Cerebellar cortex (tissue), 1 donor: ENCODE data around the gene TTC23.

ENCODE experiments used
- DNase-seq: peaks from one replicate; pipeline ENCODE4 v3.0.0-alpha.2; 2015; ENCODE audit warnings: low spot score

The TTC23 gene

GRCh38 chr15:99135194-99135593 lies 114.2 kb downstream of the TTC23 start:
- DNase-seq = no peak

GRCh38 chr15:99134317-99134821 lies 115.0 kb downstream of the TTC23 start:
- DNase-seq = no peak

GRCh38 chr15:99132634-99133287 lies 116.6 kb downstream of the TTC23 start:
- no peak for DNase-seq

DNA sequence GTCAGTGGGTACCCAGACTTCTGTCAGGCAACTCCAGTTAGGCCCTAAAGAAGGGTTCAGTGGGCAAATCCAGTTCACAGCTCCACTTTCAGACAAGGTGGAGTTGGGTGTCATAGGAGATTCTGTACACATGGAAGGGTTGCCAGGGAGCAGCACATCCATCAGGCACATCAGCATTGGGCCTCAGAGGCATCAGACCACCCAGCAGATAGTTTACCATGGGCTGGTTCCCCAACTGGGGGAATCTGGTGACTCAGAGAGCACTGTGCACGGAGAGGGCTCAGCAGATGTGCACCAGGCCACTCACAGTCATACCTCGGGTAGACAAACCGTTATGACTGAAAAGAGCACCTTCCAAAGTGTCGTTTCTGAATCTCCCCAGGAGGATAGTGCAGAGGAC lies 117.3 kb downstream of the TTC23 start:
- DNase-seq = no peak

DNA sequence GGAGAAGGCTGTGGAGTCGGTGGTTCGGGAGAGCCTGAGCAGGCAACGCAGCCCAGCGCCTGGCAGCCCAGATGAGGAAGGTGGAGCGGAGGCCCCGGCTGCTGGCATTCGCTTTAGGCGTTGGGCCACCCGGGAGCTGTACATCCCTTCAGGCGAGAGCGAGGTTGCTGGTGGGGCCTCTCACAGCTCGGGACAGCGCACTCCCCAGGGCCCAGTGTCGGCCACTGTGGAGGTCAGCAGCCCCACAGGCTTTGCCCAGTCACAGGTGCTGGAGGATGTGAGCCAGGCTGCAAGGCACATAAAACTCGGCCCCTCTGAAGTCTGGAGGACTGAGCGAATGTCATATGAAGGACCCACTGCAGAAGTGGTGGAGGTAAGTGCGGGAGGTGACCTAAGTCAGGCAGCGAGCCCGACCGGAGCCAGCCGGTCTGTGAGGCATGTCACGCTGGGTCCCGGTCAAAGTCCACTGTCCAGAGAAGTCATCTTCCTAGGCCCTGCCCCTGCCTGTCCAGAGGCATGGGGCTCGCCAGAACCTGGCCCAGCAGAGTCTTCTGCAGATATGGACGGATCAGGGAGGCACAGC lies 117.8 kb downstream of the TTC23 start:
- DNase-seq = no peak

DNA sequence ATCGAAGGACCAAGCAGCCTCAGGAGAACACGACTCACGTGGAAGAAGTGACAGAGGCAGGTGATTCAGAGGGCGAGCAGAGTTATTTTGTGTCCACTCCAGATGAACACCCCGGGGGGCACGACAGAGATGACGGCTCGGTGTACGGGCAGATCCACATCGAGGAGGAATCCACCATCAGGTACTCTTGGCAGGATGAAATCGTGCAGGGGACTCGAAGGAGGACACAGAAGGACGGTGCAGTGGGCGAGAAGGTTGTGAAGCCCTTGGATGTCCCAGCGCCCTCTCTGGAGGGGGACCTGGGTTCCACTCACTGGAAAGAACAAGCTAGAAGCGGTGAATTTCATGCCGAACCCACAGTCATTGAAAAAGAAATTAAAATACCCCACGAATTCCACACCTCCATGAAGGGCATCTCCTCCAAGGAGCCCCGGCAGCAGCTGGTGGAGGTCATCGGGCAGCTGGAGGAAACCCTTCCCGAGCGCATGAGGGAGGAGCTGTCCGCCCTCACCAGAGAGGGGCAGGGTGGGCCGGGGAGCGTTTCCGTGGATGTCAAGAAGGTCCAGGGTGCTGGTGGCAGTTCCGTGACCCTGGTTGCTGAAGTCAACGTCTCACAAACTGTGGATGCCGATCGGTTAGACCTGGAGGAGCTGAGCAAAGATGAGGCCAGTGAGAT lies 118.5 kb downstream of the TTC23 start:
- DNase-seq = no peak

- no peak for DNase-seq
Measured at GRCh38 chr15:99130314-99130713, 119.1 kb downstream of the TTC23 start.

DNA sequence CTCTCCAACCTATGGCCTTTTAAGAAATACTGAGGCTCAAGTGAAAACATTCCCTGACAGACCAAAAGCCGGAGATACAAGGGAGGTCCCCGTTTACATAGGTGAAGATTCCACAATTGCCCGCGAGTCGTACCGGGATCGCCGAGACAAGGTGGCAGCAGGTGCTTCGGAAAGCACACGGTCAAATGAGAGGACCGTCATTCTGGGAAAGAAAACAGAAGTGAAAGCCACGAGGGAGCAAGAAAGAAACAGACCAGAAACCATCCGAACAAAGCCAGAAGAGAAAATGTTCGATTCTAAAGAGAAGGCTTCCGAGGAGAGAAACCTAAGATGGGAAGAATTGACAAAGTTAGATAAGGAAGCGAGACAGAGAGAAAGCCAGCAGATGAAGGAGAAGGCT lies 119.7 kb downstream of the TTC23 start:
- no peak for DNase-seq

- DNase-seq = no peak
Measured at GRCh38 chr15:99128411-99128810, 121.0 kb downstream of the TTC23 start.

GRCh38 chr15:99127773-99128172 lies 121.6 kb downstream of the TTC23 start:
- no peak for DNase-seq

DNA sequence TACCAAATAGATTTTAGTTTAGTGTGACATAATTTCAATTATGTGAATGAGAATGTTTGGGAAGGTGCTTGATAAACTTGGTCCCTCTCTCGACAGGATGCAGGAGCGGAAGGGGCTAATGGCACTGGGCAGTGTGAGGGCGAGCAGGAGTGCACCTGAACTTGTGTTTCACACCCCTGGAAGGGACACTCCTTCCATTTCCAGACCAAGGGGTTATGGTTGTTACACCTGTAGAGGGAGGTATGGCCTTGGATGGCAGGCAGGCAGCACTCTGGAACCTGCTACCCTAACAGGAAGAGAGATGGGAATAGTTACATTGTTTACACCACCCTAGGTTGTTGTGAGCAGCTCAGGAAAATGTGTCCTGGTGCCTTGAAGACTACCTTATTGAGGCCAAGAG lies 122.5 kb downstream of the TTC23 start:
- DNase-seq = no peak

GRCh38 chr15:99126131-99126588 lies 123.2 kb downstream of the TTC23 start:
- DNase-seq = no peak

GRCh38 chr15:99125061-99125891 lies 124.1 kb downstream of the TTC23 start:
- DNase-seq = no peak

GRCh38 chr15:99124641-99125040 lies 124.7 kb downstream of the TTC23 start:
- no peak for DNase-seq

DNA sequence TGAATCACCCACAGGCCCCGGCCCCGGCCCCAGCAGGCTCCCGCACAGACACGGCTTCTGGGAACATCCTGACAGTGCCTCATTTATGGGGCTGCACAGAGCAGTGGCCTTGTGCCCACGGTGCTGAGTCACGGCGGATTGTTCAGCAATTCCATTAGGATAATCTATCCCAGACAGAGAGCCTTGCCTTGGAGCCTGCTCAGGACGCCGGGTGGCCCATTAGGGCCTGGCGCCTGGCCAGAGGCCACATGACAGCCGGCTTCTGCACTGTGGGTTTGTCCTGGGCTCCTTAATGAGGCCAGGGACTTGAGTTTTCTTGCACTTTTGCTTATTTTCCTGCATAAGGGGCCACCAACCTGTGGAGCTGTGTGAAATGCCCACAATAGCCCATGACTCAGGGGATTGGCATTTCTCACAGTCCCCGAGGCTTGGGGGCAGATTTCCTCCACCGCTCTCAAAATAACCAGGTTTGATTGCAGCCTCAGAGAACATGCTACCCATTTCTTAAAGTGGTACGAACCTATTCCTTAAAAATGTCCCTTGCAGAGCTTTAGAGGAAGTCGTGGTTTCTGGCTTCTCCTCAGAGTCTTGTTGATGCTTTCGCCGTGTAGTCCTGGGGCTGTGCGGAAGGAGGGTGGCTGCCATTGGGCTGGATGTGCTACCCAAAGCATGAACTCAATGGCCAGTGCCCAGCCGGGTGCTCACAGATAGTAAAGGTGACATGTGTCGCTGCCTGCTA lies 125.5 kb downstream of the TTC23 start:
- DNase-seq = peak; percentile 86

DNA sequence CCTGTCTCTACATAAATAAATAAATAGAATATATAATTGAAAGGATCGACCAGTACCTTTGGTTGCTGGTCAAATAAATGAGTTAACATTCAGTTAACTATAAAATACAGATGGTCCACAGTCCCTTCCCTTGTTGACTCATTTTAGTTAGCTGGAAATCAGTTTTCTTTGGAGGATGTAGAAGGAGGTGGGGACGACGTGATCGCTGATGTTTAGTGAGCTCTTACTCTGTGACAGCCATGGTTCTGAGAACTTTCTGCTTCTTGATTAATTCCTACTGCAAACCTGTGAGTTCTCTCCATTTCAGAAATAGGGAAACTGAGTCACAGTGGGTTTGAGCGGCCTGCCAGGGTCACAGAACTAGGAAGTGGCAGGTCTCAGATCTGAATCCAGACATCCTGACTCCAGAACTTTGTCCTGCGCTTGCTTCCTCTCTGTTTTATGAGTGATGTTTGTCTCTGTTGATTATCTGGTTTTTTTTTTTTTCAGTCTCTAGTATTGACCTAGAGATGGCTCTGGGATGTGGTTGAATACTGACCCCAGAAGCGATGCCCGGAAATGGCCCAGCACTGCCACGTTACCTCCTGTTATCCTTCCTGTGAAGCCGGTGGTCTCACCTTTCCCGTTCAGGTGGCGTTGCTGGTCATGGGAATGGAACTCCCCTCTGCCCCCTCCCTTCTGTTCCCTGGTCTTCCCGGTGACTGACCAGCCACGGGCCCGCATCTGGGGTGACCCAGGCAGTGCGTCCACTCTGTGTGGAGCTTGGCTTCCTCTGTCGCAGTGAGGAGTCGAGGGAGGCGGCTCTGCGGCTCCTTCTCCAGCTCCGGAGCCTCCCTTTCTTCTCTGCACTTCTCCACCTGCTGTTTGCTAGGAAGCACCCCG lies 126.3 kb downstream of the TTC23 start:
- DNase-seq = no peak

- DNase-seq = no peak
Measured at GRCh38 chr15:99121691-99122410, 127.5 kb downstream of the TTC23 start.

DNA sequence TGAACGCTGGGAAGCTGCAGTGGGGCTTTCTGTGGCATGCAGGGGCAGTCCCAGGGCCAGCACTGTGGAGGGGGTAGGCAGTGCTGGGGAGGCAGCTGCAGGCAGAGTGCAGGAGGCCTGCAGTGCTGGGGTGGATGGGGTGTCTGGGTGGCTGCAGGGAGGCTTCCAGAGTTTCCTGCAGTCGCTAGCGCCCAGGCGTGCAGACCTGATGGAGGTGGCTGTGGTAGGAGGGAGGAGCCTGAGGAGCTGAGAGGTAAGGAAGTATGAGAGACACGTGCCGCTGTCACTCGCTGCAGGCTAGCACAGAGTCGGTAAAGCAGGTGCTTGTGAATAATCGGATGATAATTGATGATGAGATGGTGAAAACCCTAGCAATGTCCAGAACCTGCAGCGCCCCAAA lies 128.2 kb downstream of the TTC23 start:
- DNase-seq = no peak

GRCh38 chr15:99120050-99120777 lies 129.2 kb downstream of the TTC23 start:
- DNase-seq = no peak
